ENCODE results near the gene ATP6V0B.

The ATP6V0B gene

GRCh38 chr1:44002606-44003157 is 27.9 kb downstream of the ATP6V0B start:
- no peak for DNase-seq (ENCODE audit: low read depth in 2 of 2)

- no peak for DNase-seq (ENCODE audit: low read depth in 2 of 2)
Observed at GRCh38 chr1:44008259-44008658, 33.5 kb downstream of the ATP6V0B start.

- no peak for DNase-seq (ENCODE audit: low read depth in 2 of 2)
Observed at GRCh38 chr1:44010935-44011471, 36.2 kb downstream of the ATP6V0B start.

- no peak for DNase-seq (ENCODE audit: low read depth in 2 of 2)
Observed at GRCh38 chr1:44012404-44012803, 37.6 kb downstream of the ATP6V0B start.

GRCh38 chr1:44012941-44013609 is 38.3 kb downstream of the ATP6V0B start:
- DNase-seq (ENCODE audit: low read depth in 2 of 2), result no peak

GRCh38 chr1:44013949-44014348 is 39.2 kb downstream of the ATP6V0B start:
- DNase-seq (ENCODE audit: low read depth in 2 of 2), result no peak

- no peak for DNase-seq (ENCODE audit: low read depth in 2 of 2)
Observed at GRCh38 chr1:44014365-44015104, 39.8 kb downstream of the ATP6V0B start.

GRCh38 chr1:44015206-44015605 is 40.4 kb downstream of the ATP6V0B start:
- no peak for DNase-seq (ENCODE audit: low read depth in 2 of 2)

- no peak for DNase-seq (ENCODE audit: low read depth in 2 of 2)
Observed at GRCh38 chr1:44016041-44016889, 41.5 kb downstream of the ATP6V0B start.

GRCh38 chr1:44016890-44017400 is 42.2 kb downstream of the ATP6V0B start:
- no peak for DNase-seq (ENCODE audit: low read depth in 2 of 2)

GRCh38 chr1:44019466-44019948 is 44.7 kb downstream of the ATP6V0B start:
- DNase-seq (ENCODE audit: low read depth in 2 of 2), result no peak

GRCh38 chr1:44020464-44020863 is 45.7 kb downstream of the ATP6V0B start:
- DNase-seq (ENCODE audit: low read depth in 2 of 2), result no peak

GRCh38 chr1:44021156-44021555 is 46.4 kb downstream of the ATP6V0B start:
- no peak for DNase-seq (ENCODE audit: low read depth in 2 of 2)

GRCh38 chr1:44021581-44022321 is 47.0 kb downstream of the ATP6V0B start:
- no peak for DNase-seq (ENCODE audit: low read depth in 2 of 2)

- no peak for DNase-seq (ENCODE audit: low read depth in 2 of 2)
Observed at GRCh38 chr1:44024031-44024902, 49.5 kb downstream of the ATP6V0B start.

- no peak for DNase-seq (ENCODE audit: low read depth in 2 of 2)
Observed at GRCh38 chr1:44024903-44025525, 50.3 kb downstream of the ATP6V0B start.

- DNase-seq (ENCODE audit: low read depth in 2 of 2), result no peak
Observed at GRCh38 chr1:44025816-44026215, 51.1 kb downstream of the ATP6V0B start.

- DNase-seq (ENCODE audit: low read depth in 2 of 2), result no peak
Observed at GRCh38 chr1:44027320-44027719, 52.6 kb downstream of the ATP6V0B start.
